GM12865 (cell line): ENCODE results near the gene BRS3.

Experiments used
- DNase-seq: peaks from one replicate; pipeline ENCODE4 v3.0.0; 2010; ENCODE audit warnings: low read depth
- H3K4me3 ChIP-seq: 2 replicates; pipeline ENCODE4 v1.5.1; 2011; ENCODE audit warnings: mild to moderate bottlenecking, low read depth, low read length, control low read depth
- TF ChIP-seq, protein P1 (sequence below): IDR thresholded peaks from 2 replicates; pipeline ENCODE4 v1.5.1; 2011; ENCODE audit warnings: low read length, control low read depth, low read depth, inconsistent platforms; ENCODE audit not compliant: insufficient read depth; ENCODE audit errors: missing control alignments

BRS3 gene

DNA sequence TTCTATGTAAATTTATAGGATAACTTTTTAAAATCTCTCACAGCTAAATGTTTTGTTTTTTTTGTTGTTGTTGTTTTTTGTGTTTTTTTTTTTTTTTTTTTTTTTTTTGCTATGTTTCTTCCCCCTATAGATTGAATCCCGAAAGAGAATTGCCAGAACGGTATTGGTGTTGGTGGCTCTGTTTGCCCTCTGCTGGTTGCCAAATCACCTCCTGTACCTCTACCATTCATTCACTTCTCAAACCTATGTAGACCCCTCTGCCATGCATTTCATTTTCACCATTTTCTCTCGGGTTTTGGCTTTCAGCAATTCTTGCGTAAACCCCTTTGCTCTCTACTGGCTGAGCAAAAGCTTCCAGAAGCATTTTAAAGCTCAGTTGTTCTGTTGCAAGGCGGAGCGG lies 4.1 kb downstream of the BRS3 start:
- H3K4me3 ChIP-seq, result no peak overlapping the region
- no peak for DNase-seq
- TF ChIP-seq, protein P1, sequence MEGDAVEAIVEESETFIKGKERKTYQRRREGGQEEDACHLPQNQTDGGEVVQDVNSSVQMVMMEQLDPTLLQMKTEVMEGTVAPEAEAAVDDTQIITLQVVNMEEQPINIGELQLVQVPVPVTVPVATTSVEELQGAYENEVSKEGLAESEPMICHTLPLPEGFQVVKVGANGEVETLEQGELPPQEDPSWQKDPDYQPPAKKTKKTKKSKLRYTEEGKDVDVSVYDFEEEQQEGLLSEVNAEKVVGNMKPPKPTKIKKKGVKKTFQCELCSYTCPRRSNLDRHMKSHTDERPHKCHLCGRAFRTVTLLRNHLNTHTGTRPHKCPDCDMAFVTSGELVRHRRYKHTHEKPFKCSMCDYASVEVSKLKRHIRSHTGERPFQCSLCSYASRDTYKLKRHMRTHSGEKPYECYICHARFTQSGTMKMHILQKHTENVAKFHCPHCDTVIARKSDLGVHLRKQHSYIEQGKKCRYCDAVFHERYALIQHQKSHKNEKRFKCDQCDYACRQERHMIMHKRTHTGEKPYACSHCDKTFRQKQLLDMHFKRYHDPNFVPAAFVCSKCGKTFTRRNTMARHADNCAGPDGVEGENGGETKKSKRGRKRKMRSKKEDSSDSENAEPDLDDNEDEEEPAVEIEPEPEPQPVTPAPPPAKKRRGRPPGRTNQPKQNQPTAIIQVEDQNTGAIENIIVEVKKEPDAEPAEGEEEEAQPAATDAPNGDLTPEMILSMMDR, result no peak

DNA sequence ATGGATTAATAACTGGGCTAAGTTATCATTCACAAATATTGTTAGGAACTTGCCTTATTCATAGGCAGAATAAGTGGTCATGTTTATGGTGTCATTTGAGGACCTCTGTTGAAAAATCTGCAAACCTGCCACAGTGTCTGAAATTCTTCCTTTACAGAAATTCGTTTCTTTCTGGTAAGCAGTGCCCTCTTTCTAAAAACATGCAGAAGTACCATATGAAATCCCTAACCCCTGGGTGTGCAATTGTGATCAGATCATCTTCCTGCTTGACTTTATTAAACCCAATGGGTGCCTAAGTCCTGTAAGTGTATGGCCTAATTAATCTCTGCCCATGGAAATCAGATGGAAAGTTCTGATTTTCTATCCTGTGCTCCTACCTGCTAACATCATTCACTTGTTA lies 5.3 kb downstream of the BRS3 start:
- no peak for DNase-seq
- H3K4me3 ChIP-seq, result no peak overlapping the region
- TF ChIP-seq, protein P1, result no peak

DNA sequence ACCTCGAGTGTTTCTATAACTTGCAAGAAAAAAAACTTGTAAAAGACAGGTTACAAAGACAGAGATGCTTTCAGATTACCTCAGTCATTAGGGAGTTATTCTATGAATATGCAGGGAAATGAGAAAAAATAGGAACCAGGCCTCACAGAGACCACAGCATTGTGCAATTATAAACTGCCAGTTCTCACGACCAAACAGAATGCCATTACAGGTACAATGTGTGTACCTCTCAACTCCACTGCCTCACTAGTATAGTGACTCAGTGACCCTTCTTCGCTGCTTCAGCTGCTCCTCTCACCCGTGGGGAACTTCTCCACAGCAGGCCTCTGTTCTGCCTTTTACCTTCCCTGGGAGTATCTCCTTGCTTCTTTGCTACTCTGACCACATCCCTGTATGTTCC lies 7.3 kb downstream of the BRS3 start:
- TF ChIP-seq, protein P1, result no peak
- H3K4me3 ChIP-seq, result no peak overlapping the region
- no peak for DNase-seq

DNA sequence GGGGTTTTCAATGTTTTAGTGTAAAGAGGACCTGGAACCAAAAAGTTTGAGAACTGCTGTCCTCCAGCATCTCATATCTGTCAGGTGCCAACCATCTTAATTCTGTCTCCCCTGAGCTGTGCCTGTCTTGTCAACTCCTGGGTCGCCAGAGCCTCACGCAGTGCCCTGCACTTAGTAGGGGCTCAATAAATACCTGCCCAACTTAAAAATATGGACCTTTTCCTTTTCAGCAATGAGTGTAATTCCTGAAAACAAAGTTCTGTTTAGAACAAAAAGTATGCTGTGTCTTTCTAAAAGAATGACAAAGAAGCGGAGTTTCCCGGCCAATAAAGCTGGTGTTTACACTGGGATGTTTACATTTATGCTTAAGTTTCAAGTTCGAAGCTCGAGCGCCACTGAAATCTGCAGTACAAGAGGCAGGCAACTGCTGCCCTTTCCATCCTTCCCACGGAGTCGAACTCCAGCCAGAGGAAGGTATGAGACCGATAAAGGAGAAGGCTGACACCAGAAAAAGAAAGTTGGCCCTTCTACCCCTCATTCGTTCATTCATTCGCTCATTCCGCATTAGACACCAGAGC lies 8.5 kb downstream of the BRS3 start:
- DNase-seq, result peak; percentile 8
- H3K4me3 ChIP-seq, result peak overlapping the region; percentile 83
- TF ChIP-seq, protein P1, result no peak

DNA sequence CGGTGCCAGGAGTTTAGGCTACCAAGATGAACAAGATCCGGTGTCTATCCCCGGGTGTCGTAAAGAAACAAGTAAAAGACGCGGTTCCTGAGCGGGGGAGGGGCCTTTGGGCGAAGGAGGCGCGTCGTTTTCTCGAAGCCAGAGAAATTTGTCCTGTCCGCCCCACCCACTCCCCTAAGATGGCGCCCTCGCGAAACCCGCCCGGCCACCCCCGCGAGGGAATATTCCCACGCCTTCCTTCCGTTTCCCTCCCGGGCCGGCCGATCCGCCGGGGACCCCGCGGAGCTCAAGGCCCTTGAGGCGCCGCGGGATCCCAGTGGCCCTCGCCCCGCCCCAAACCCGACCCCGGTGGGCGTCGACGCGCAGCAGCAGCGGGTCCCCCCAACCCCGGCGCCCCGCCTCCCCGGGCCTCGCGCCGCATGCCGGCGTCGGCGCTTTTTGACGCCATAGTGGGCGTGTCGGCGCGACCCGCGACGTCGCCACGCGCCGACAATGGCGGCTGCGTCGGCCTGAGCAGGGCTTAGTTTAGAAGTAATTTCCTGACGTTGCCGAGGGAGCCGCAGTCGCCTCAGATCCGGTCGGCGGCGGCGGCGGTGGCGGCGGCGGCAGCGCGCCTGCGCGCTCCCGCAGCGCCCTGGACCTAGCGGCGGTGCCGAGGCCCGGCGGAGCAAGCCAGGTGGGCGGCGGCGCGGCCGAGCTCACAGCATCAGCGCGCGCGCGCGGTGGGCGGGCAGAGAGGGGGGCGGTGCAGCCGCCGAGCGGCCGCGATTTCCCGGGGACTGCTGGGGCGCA lies 9.2 kb downstream of the BRS3 start:
- TF ChIP-seq, protein P1, result no peak
- peak; percentile 92 for DNase-seq
- H3K4me3 ChIP-seq, result peak overlapping the region; percentile 83

DNA sequence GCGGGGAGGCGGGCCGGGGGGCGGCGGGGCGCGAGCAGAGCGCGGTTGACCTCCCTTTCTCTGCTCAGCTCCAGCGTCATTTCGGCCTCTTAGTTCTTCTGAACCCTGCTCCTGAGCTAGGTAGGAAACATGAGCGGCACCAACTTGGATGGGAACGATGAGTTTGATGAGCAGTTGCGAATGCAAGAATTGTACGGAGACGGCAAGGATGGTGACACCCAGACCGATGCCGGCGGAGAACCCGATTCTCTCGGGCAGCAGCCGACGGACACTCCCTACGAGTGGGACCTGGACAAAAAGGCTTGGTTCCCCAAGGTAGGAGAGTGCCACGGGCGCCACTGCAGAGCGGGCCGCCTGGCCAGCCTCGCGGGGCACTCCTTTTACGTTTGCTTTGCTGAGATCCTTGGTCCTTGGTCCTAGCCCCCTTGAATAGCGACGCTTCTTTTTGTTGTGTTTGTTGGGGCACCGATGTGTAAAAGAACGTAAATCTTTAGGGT lies 9.9 kb downstream of the BRS3 start, which contains the start of gene HTATSF1:
Gene HTATSF1 (plus strand): TSS at position 37 of the 497 bp plus-strand sequence. CDS start 93 bp downstream, at position 130.
- TF ChIP-seq, protein P1, result no peak
- H3K4me3 ChIP-seq, result peak within 1 kb of the TSS; percentile 83
- no peak for DNase-seq
